ENCODE results near the gene RNF144A.

DNA sequence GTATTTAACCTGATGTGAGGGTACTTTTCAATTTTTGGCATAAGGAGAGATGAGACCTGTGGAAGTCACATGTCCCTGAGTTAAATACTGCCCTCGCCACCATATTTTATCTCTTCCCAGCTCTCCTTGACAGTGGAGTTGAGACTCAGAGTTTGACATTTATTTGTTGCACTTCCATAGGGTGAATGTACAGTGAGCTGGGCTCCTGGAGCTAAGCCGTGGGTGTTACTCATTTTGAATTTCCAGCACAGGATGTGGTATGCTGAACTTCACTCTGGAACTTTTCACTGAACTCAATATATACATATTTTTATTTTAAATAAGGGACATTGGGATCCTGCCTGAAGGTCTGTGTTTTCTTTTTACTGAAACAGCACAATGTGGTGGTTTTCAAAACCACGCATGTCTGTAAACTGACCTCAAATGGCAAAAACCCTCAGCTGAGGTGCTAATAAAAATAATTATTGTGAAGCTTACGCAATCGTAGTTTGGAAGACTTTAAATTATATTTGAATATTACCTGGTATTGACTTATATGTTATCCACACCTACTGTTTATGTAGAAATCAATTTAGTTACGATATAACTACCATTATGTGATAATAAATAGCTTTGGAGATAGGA is 12.1 kb downstream of the RNF144A start:
- no peak for TF ChIP-seq EZH2phosphoT487 (IDR thresholded peaks at IDR 0.05; ENCODE audit: insufficient read depth, low read depth)
- TF ChIP-seq EZH2 (IDR thresholded peaks at IDR 0.05; ENCODE audit: insufficient read depth, poor library complexity, severe bottlenecking): no peak
